Thyroid gland (tissue), 4 donors: ENCODE data around the gene USP34. TPM values are rescaled to one million over a fixed set of nuclear protein-coding genes. Genes with fewer than 3 reads are reported as not detected.

Experiments used
- DNase-seq, 2 donors: peaks; one replicate each; pipeline ENCODE4 v3.0.0-alpha.2; 2019
- H3K27ac ChIP-seq, 3 donors: fragments of 200-600 bp; sonication (generic); 1 replicate in 2 of 3; 2 replicates in 1 of 3; pipeline ENCODE4 v1.5.1; 2016 to 2019; ENCODE audit warnings: mild to moderate bottlenecking in 1 of 3, moderate library complexity in 1 of 3
- H3K27me3 ChIP-seq: fragments of 200-600 bp; sonication (generic); one replicate; pipeline ENCODE4 v1.5.1; 2019
- H3K36me3 ChIP-seq, 2 donors: fragments of 200-600 bp; sonication (generic); one replicate each; pipeline ENCODE4 v1.5.1; 2016 to 2019
- H3K4me1 ChIP-seq, 2 donors: fragments of 200-600 bp; sonication (generic); one replicate each; pipeline ENCODE4 v1.5.1; 2017 to 2019
- H3K4me3 ChIP-seq, 3 donors: fragments of 200-600 bp; sonication (generic); replicated peaks in 1 of 3; 1 replicate in 2 of 3; 2 replicates in 1 of 3; pipeline ENCODE4 v1.5.1; 2016; ENCODE audit warnings: mild to moderate bottlenecking in 1 of 3
- H3K9me3 ChIP-seq: fragments of 200-600 bp; sonication (generic); one replicate; pipeline ENCODE4 v1.5.1; 2017
- CTCF ChIP-seq, 6 experiments: fragments of 200-600 bp in 3 of 6; fragments of 450-650 bp in 3 of 6; sonication (generic) in 3 of 6; IDR thresholded peaks; one replicate each; pipeline ENCODE4 v1.5.1; 2016 to 2019; ENCODE audit warnings: antibody characterized with exemption in 6 of 6, mild to moderate bottlenecking in 2 of 6, inconsistent platforms in 1 of 6, moderate library complexity in 1 of 6
- POLR2A ChIP-seq, 2 donors: fragments of 450-650 bp; IDR thresholded peaks; one replicate each; pipeline ENCODE4 v1.6.1; 2017; ENCODE audit warnings: antibody characterized with exemption in 2 of 2, mild to moderate bottlenecking in 2 of 2, moderate library complexity in 1 of 2
- WGBS, 2 donors: methylation state at CpG; one replicate each; pipeline ENCODE4 v1.1.5; 2017; 5-methylcytosine and 5-hydroxymethylcytosine counted together
- intact Hi-C: fragments of 100-400 bp; cut with DNase I; formaldehyde crosslinking; loops from one replicate; pipeline ENCODE4 v1.15.1; 2023
- total RNA-seq, 4 donors: library from RNA; depleted of rRNA; stranded (reverse); fragments of >200 nt; gene quantifications; one replicate each; pipeline ENCODE4 v1.2.3, GENCODE V29; 2016

USP34 gene
- total RNA-seq, 4 donors from 2014 or later: 171 to 271 (median 231) TPM

GRCh38 chr2:61222567-61222966, 248.3 kb downstream of the USP34 start:
- no peak for DNase-seq
- Histone ChIP-seq H3K4me3 (no peak overlapping the region), H3K27ac (no peak overlapping the region), H3K27me3 (no peaks in the 10 kb centered on the region), H3K9me3 (no peaks in the 10 kb centered on the region), H3K4me1 (peaks cover 0 to 7% of the 10 kb centered on the region in 2 donors), H3K36me3 (peaks cover 5 to 15% of the 10 kb centered on the region in 2 donors)
- WGBS, 2 donors: 96 to 97% methylated on average over 8 of the region's 8 CpGs
- intact Hi-C loops: no loop called here
- TF ChIP-seq CTCF (IDR thresholded peaks at IDR 0.05): no peak
- no peak for TF ChIP-seq POLR2A (IDR thresholded peaks at IDR 0.05)

- Histone ChIP-seq H3K27ac (no peak overlapping the region), H3K4me3 (no peak overlapping the region), H3K36me3 (peaks cover 5 to 13% of the 10 kb centered on the region in 2 donors), H3K27me3 (no peaks in the 10 kb centered on the region), H3K4me1 (peaks cover 0 to 7% of the 10 kb centered on the region in 2 donors), H3K9me3 (no peaks in the 10 kb centered on the region)
- WGBS, 2 donors: 93 to 94% methylated on average over 5 of the region's 5 CpGs
- DNase-seq: no peak
- TF ChIP-seq POLR2A (IDR thresholded peaks at IDR 0.05) (no peak), CTCF (IDR thresholded peaks at IDR 0.05) (no peak)
- intact Hi-C loops: no loop called here
Measured at GRCh38 chr2:61221819-61222218, 249.1 kb downstream of the USP34 start.

GRCh38 chr2:61220768-61221167, 250.1 kb downstream of the USP34 start:
- 44 to 53% methylated on average over 2 of the region's 2 CpGs for WGBS, 2 donors

GRCh38 chr2:61218817-61219170, 252.1 kb downstream of the USP34 start:
- DNase-seq: no peak
- intact Hi-C loops: no loop called here
- TF ChIP-seq POLR2A (IDR thresholded peaks at IDR 0.05) (no peak), CTCF (IDR thresholded peaks at IDR 0.05) (no peak)
- Histone ChIP-seq H3K27me3 (no peaks in the 10 kb centered on the region), H3K9me3 (no peaks in the 10 kb centered on the region), H3K4me1 (peaks cover 0 to 7% of the 10 kb centered on the region in 2 donors), H3K4me3 (no peak overlapping the region), H3K36me3 (peaks cover 5 to 6% of the 10 kb centered on the region in 2 donors), H3K27ac (no peak overlapping the region)
- 94 to 96% methylated on average over 2 of the region's 2 CpGs for WGBS, 2 donors

More at GRCh38 chr2:61220768-61221167, 250.1 kb downstream of the USP34 start:
- intact Hi-C loops: no loop called here
- TF ChIP-seq CTCF (IDR thresholded peaks at IDR 0.05) (no peak), POLR2A (IDR thresholded peaks at IDR 0.05) (no peak)
- peaks cover 0 to 7% of the 10 kb centered on the region in 2 donors for H3K4me1 ChIP-seq
- no peaks in the 10 kb centered on the region for H3K27me3 ChIP-seq
- no peaks in the 10 kb centered on the region for H3K9me3 ChIP-seq
- peak in 1 of 2 donors; percentile 30 for DNase-seq
- H3K4me3 ChIP-seq: no peak overlapping the region
- H3K36me3 ChIP-seq: peaks cover 2 to 6% of the 10 kb centered on the region in 2 donors
- peak overlapping the region in 1 of 3 donors; percentile 21 for H3K27ac ChIP-seq

GRCh38 chr2:61218076-61218816, 252.6 kb downstream of the USP34 start:
- H3K36me3 ChIP-seq: peaks cover 5 to 6% of the 10 kb centered on the region in 2 donors
- no peaks in the 10 kb centered on the region for H3K27me3 ChIP-seq
- DNase-seq: no peak
- TF ChIP-seq CTCF (IDR thresholded peaks at IDR 0.05) (no peak), POLR2A (IDR thresholded peaks at IDR 0.05) (no peak)
- no peak overlapping the region for H3K4me3 ChIP-seq
- intact Hi-C loops: no loop called here
- H3K27ac ChIP-seq: no peak overlapping the region
- H3K4me1 ChIP-seq: peaks cover 0 to 7% of the 10 kb centered on the region in 2 donors
- WGBS, 2 donors: 50 to 62% methylated on average over 4 of the region's 4 CpGs
- H3K9me3 ChIP-seq: no peaks in the 10 kb centered on the region
